Hematopoietic multipotent progenitor cell (in vitro differentiated cells): ENCODE results near the gene TELO2. TPM values are rescaled to one million over a fixed set of nuclear protein-coding genes. Genes with fewer than 3 reads are reported as not detected.

ENCODE experiments used
- DNase-seq, 3 donors: peaks; one replicate each; pipeline ENCODE4 v3.0.0-alpha.2; 2011 to 2015; ENCODE audit warnings: low read depth in 2 of 3, low spot score in 2 of 3
- total RNA-seq: library from RNA; depleted of rRNA; stranded (reverse); fragments of >200 nt; gene quantifications from one replicate; pipeline ENCODE4 v1.2.3, GENCODE V29; 2012

The TELO2 gene
- total RNA-seq, 1 donor, result 33.7 TPM

DNA sequence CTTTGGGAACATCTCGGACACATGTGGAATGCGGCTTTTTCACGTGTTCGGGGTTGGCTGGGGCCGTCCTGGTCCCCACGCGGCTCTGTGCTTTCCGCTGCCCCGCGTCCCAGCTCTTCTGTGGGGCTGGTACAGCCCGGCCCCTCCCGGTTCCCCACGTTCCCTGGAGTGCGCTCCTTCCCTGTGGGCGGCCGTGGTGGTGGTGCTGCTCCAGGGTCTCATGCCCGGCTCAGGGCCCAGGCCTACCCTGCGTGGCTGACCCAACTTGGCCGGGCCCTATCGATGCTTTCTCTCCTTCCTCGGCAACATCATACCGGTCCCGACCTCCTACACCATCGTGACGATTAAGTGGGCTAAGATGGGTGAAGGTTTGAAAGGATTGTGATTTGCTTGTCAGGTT is 3.3 kb downstream of the TELO2 start:
- no peak for DNase-seq

DNA sequence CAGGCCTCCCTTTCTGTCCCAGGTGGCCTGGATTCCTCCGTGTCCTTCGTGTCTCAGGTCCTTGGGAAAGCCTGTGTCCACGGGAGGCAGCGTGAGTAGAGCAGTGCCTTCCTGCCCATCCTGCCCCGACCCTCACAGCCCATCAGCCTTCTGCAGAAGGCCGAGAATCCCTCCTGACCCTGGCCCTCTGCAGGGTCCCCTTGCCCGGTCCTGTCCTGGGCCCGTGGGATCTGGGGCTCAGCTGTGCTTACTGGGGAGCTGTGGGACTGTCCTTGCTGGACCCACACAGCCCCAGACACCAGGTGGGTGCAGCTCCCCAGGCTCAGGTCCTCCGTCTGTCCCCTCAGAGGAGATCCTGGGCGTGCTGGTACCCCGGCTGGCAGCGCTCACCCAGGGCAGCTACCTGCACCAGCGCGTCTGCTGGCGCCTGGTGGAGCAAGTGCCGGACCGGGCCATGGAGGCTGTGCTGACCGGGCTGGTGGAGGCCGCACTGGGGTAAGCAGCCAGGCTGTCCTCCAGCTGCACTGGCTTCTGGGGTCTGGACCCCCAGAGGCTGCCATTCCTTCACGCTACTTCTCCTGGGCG is 3.9 kb downstream of the TELO2 start:
- DNase-seq, result no peak

DNA sequence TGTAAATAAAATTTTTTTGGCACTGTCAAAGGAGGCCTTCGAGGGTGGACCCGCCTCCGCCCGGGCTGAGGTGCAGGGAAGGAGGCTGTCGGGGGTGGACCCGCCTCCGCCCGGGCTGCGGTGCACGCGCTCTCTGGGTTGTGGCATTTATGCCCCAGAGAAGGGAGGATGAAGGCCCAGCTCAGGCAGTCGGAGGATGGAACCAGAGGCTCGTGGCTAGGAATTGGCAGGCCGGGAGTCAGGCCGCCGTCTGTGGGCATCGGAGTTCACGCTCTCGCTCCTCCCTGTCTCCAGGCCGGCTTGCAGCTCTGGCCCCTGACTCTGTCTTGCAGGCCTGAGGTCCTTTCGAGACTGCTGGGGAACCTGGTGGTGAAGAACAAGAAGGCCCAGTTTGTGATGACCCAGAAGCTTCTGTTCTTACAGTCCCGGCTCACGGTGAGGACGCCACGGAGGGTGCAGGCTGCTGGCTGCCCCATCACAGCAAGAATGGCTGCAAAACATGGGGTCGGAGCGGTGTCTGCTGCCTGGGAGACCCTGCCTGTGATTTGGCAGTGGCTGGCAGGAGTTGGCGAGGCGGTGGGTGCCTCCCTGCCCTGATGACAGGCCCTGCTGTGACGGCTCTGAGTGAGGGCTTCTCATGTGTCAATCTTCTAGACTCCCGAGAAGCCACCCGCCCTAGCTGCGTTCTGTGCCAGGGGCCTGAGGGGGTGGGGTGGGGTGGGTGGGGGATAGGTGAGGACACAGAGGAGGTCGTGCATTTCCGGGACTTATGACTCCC is 5.9 kb downstream of the TELO2 start:
- no peak for DNase-seq

DNA sequence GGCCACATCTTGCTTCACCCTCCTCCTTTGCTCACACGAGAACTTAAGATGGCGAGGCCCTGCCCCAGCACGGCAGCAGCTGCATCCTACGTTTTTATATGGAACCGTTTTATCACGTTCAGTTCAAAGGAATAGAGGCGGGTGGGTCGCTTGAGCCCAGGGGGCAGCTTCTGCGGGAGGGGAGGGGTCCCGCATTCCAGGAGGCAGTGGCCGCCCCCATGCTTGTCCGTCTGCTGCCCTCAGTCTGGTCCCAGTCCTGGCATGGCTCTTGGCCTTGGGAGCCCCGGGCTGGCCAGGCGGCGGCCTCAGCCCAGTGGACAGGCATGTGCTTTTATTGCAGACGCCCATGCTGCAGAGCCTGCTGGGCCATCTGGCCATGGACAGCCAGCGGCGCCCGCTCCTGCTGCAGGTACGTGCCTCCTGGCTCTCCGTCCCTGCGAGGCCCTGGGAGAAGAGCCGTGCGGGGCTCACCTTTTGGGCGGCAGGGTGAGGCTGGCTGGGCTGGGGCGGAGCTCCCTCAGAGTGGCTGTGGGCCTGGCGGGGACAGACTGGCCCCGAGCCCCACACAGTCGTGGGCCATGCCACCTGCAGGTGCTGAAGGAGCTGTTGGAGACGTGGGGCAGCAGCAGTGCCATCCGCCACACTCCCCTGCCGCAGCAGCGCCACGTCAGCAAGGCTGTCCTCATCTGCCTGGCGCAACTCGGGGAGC is 6.8 kb downstream of the TELO2 start:
- no peak for DNase-seq

DNA sequence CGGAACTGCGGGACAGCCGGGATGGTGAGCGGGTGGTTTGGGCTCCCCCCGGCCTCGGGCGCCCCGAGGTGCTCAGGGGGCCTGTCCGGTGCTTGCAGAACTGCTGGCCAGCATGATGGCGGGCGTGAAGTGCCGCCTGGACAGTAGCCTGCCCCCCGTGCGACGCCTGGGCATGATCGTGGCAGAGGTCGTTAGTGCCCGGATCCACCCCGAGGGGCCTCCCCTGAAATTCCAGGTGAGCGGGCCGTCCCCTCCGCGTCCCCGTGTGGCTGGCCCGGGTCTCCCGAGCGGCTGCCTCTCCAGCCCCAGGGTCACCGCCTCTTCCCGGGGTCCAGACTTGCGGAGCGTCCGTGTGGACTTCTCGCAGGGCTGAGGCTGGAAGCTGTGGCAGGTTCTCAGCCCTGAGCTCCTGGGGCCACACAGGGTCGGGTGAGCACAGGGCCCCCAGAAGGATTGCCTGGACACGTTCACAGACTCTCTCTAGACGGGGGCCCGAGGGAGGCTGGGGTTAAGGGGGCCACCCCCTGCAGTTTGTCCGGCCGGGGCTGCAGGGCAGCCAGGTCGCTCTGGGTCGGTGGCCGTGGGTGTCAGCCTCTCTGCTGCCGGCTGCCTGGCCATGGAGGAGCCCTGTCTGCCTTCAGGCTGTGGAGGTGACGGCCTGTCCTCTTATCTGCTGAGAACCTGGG is 7.4 kb downstream of the TELO2 start:
- DNase-seq, result no peak

DNA sequence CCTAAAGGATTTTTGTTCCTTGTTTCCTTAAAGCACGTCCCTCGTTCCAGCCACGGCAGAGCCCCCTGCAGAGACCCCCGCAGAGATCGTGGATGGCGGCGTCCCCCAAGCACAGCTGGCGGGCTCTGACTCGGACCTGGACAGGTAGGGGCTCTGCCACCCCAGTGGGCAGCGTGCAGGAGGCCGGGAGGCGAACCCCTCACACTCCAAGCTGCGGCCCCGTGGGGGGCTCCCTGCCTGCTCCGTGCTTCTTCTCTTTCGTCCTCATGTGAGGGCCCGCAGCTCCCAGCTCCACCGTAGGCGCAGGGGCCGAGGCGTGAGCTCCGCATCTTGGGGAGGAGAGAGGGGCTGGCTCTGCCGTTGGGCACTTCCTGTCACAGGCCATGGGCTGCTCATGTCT is 8.5 kb downstream of the TELO2 start:
- DNase-seq, result no peak

DNA sequence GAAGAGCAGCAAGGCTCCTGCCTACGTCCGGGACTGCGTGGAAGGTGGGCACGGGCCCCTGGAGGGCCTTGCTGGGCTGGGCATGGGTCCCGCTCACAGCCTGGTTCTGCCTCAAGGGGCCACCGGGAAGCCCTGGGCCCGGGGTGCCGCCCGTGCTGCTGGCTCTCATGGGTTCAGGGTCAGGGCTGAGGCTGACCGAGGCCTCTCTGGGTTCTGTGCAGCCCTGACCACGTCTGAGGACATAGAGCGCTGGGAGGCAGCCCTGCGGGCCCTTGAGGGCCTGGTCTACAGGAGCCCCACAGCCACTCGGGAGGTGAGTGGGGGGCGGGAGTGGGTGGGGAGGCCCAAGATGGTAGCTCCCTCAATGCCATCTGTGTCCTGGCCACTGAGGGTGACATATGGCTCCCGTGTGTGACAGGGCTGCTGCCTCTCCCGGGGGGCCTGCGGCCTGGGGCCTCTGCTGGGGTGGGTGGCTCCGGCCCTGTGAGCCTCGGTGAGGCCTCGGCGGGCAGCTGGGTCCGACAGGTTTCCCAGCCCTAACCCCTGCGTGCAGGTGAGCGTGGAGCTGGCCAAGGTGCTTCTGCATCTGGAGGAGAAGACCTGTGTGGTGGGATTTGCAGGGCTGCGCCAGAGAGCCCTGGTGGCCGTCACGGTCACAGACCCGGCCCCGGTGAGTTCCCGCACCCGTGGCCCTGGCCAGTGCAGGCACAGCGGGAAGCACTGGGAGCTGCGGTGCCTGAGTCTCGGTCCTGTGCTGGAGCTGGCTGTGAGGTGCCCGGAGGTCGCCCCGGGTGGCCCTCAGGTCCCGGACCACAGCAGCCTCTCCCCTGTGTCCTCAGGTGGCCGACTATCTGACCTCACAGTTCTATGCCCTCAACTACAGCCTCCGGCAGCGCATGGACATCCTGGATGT is 9.2 kb downstream of the TELO2 start:
- no peak for DNase-seq

DNA sequence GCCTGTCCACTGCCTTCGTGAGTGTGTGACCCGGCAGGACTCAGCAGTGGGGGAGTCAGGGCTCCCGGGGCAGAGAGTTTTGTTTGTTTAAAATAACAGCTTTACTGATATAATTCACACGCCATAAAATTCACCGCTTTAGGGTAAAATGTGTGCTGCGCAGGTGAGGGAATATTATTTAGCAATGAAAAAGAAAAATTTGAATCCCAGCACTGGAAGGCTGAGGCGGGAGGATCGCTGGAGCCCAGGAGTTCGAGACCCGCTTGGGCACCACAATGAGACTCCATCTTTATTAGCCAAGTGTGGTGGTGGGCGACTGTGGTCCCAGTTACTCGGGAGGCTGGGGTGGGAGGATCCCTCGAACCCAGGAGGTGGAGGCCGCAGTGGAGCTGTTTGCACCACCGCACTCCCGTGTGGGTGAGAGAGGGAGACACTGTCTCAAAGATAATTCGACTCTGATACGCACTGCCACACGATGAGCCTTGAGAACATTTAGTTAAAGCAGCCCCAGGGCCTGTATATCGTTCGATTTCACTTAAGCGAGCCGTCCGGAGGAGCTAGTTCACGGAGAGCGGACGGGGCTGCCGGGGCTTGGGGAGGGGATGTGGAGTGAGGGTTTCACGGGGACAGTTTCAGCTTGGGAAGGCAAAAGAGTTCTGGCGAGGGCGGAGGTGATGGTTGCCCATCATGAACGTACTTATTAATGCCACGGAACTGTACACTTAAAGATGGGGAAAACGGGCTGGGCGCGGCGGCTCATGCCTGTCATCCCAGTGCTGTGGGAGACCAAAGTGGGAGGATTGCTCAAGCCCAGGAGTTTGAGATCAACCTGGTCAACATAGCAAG is 10.2 kb downstream of the TELO2 start:
- DNase-seq, result no peak

DNA sequence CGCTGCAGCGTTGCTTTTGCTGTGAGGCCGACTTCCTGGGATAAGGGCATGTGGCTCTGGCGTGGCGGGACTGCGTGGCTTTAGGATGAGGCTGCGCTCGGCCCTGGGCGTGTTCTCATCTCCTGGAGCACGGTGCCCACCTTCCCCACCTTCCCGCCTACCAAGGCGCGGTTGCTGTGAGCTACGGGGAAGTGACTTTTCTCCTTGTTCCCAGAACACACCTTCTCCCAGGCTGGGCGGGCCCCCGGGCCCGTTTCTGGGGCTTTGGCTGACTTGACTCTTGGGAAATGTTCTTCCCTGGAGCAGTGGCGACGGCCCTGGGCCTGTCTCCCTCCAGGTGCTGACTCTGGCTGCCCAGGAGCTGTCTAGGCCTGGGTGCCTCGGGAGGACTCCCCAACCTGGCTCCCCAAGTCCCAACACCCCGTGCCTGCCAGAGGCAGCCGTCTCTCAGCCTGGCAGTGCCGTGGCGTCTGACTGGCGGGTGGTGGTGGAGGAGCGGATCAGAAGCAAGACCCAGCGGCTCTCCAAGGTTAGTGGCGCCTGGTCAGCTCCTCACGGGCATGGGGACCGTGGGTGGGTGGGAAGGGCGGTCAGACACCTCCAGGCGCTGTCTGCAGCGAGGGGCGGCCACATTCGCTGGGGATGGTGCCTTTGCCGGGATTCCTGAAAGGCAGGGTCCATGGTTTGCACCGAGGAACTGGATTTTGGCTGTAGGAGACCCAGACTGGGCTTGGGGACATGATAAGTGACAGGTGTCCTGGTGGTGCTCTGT is 12.1 kb downstream of the TELO2 start:
- DNase-seq, result no peak

DNA sequence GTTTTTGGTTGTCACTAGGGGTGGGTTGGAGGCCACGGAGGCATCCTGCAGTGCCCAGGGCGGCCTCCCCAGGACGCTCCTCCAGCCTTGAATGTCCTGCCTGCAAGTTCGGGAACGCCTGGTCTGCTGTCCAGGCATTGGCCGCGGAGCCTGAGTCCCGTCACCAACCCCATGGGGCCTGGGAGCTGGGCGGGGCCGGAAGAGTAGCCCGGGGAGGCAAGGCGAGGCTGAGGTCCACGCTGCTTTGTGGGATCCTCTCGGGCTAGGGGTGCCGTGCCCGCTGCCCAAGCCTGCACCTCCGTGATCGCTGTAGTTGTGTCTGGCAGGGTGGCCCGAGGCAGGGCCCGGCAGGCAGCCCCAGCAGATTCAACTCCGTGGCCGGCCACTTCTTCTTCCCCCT is 12.8 kb downstream of the TELO2 start:
- DNase-seq, result no peak

DNA sequence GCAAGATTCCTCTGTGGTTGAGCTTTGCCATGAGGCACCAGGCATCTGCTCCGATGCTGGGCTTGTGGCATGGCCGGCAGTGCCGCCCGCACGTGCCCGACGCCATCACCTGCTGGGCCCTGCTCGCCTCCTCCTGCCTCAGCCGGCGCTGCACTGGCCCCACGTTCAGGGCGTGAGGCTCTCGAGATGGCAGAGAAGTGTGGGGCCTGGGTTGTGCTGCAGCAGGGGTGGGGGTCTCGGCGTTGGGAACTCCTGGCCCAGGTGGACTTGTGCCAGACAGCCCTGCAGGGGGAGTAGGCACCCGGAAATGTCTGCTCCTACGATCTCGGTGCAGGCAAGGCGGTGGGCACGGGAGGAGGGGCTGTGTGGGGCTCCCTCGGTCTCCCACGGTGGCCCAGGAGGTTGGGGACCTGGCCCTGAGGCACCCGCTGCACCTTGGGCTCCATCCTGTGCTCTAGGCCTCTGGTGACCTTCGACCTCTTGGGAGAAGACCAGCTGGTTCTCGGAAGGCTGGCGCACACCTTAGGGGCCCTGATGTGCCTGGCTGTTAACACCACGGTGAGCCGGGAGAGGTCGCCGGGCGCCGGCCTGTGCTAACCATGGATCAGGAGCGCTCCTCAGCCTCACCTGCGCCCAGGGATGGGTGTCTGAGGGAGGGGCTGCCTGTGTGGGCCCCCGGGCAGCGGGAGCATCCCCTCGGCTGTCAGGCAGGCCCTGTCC is 13.5 kb downstream of the TELO2 start:
- no peak for DNase-seq

DNA sequence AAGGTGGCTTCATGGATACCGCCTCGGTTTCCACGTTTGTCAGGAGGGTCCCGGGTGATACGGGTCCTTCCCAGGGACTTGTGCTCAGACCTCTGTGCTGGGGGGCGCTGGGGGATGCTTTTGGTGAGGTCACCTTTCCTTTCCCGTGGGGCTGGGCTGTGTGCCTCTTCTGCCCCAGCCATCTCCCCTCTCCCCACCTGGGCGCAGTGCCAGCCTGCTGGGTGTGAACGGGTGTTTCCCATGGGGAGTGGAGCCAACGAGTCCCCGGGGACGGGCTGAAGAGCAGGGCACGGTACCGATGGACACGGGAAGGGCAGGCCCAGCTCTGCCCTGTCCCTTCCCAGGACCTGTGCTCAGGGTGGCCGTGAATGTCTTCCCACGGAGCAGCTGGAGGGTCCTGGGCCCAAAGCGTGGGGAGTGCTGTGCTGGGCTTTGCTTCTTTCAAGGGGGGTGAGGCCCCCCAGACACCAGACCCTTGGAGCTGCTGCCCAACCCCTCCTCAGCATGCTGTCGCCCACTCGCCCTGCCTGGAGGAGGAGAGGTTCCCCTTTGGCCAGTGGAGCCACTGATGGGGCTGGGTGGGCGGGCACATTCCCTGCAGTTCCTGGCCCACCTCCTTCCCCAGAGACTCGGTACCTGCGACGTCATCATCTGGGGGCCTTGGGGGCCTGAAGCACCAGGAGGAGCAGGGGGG is 15.5 kb downstream of the TELO2 start:
- no peak for DNase-seq

DNA sequence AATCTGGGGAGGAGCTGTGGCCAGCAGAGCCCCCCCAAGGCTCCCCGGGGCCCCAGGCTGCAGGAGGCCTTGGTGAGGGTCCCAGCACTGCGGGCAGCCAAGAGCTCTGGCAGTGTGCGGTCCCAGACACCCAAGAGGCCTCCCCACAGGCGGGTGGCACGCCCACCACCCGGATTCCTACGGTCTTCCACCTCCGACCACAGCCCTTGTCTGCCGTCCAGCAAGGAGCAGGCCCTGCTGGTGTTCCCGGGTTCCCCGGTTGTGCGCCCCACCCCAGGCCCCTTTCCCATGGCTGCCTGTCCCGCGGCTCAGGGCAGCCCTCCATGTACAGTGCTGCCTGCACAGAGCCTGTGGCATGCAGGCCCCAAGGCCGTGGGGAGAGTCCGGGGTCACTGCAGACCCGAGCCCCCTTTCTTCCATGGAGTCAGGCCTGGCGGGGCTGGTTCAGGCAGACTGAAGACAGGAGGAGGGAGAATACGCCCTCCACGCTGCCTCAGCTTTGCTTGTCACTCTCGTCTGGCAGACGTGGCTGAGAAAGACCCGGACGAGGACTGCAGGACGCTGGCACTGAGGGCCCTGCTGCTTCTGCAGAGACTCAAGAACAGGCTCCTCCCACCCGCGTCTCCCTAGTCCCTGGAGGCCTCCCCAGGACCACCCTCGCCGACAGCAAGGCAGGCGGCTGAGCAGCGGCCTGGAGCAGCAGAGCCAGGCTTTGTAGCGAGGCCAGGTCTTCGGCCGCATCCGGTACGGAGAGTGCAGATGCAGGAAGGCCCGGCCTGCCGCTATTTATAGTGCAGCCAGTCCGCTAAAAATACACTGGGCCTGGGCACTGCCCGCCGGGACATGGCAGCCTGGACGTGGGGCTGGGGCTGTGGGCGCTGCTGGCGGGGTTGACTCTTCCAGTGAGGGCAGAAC is 16.4 kb downstream of the TELO2 start:
- no peak for DNase-seq

DNA sequence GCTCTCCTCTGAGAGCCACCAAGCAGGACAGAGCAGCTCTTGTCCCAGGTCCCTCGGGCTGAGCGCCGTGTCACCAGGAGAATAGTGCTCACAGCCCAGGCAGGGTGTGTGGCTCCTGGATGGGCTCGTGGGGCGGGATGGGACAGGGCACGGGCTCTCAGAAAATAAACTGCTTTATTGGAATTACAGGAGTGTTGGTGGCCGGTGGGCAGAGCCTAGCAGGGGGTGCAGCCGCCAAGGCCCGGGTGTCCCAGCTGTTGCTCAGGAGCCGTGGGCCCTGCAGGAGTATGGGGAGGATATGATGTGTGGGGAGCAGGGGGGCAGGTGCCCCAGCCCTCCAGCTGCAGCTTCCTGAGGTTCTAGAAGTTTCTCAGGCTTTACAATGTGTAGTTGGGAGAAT is 17.1 kb downstream of the TELO2 start:
- no peak for DNase-seq

DNA sequence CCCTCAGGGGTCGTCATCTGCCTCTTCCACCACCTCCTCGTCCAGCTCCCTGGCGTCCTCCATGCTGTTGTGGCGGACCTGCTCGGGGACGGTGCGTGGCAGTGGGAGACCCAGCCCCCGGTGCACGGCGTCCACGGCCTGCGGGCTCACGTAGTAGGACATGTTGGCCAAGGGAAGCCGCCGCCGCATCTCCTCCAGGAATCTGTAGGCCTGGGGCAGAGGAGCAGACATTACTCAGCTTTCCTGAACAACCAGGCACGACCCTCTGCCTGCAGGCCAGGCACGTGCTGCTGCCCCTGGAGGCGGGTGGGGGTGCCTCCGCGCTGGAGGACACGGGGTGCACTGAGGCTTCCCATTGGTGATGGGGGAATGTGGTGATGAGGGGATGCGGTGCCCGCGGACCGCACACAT is 17.8 kb downstream of the TELO2 start:
- no peak for DNase-seq
